HT-29 (cell line): ENCODE data around the gene KCTD1. TPM values are rescaled to one million over a fixed set of nuclear protein-coding genes. Genes with fewer than 3 reads are reported as not detected.

ENCODE experiments used
- DNase-seq: peaks from one replicate; pipeline ENCODE4 v3.0.0-alpha.2; 2015; ENCODE audit warnings: low spot score
- total RNA-seq: library from RNA; depleted of rRNA; stranded (reverse); fragments of >200 nt; shearing (Covaris generic); gene quantifications from 2 replicates; pipeline ENCODE4 v1.2.3, GENCODE V29; 2014

Gene KCTD1
- total RNA-seq, 1 experiment from 2014 or later, result 23.4 TPM

GRCh38 chr18:26549263-26550094 is 1.1 kb upstream of the KCTD1 start:
- DNase-seq, result peak; percentile 69

- DNase-seq, result no peak
Observed at GRCh38 chr18:26547646-26548414, 523 bp downstream of the KCTD1 start.

GRCh38 chr18:26546875-26547645 is 1.3 kb downstream of the KCTD1 start:
- no peak for DNase-seq

GRCh38 chr18:26546170-26546874 is 2.0 kb downstream of the KCTD1 start:
- peak; percentile 54 for DNase-seq

- no peak for DNase-seq
Observed at GRCh38 chr18:26545335-26546123, 2.8 kb downstream of the KCTD1 start.

GRCh38 chr18:26544451-26544850 is 3.9 kb downstream of the KCTD1 start:
- no peak for DNase-seq

GRCh38 chr18:26543373-26543772 is 5.0 kb downstream of the KCTD1 start:
- peak; percentile 25 for DNase-seq

- DNase-seq, result no peak
Observed at GRCh38 chr18:26540043-26540628, 8.2 kb downstream of the KCTD1 start.

GRCh38 chr18:26538524-26538923 is 9.8 kb downstream of the KCTD1 start:
- no peak for DNase-seq

- no peak for DNase-seq
Observed at GRCh38 chr18:26536664-26537063, 11.7 kb downstream of the KCTD1 start.

- no peak for DNase-seq
Observed at GRCh38 chr18:26536032-26536431, 12.3 kb downstream of the KCTD1 start.

GRCh38 chr18:26535630-26536029 is 12.7 kb downstream of the KCTD1 start:
- DNase-seq, result no peak

GRCh38 chr18:26532367-26533340 is 15.7 kb downstream of the KCTD1 start:
- DNase-seq, result no peak

GRCh38 chr18:26531605-26532298 is 16.6 kb downstream of the KCTD1 start:
- no peak for DNase-seq

GRCh38 chr18:26526966-26527234 is 21.5 kb downstream of the KCTD1 start:
- DNase-seq, result no peak

- no peak for DNase-seq
Observed at GRCh38 chr18:26526128-26526965, 22.0 kb downstream of the KCTD1 start.

- no peak for DNase-seq
Observed at GRCh38 chr18:26524504-26525351, 23.6 kb downstream of the KCTD1 start.
